Caco-2 (cell line): ENCODE measurements around the gene RTN4RL1. TPM values are rescaled to one million over a fixed set of nuclear protein-coding genes. Genes with fewer than 3 reads are reported as not detected.

Experiments used
- BruUV-seq: library from RNA; stranded (reverse); fragments of 400-500 nt; replicated peaks from 2 replicates; lab custom pipeline; 2021; lab: Mats Ljungman, UMichigan
- CTCF ChIA-PET: fragments of 300-600 bp; sonication (Branson Sonifier 250); formaldehyde crosslinking; loops from one replicate; lab custom pipeline; 2022; ENCODE audit warnings: antibody characterized with exemption; lab: Charles Lee
- POLR2A ChIA-PET: fragments of 300-600 bp; sonication (Branson Sonifier 250); formaldehyde crosslinking; loops from one replicate; lab custom pipeline; 2022; ENCODE audit warnings: antibody characterized with exemption; lab: Charles Lee
- DNase-seq, 2 experiments: peaks; one replicate each; pipeline versions ENCODE4 v3.0.0 to v3.0.0-alpha.2; 2020 to 2022
- H3K27me3 ChIP-seq: replicated peaks from 2 replicates; pipeline ENCODE4 v1.6.0; 2011; ENCODE audit warnings: low read length; ENCODE audit not compliant: control insufficient read depth, insufficient read depth
- H3K36me3 ChIP-seq: 2 replicates; pipeline ENCODE4 v1.5.1; 2011; ENCODE audit warnings: low read length; ENCODE audit not compliant: control insufficient read depth, insufficient read depth
- H3K4me1 ChIP-seq: fragments of 250-450 bp; sonication (Bioruptor Pico); 2 replicates; pipeline ENCODE4 v1.5.1; 2020; ENCODE audit warnings: mild to moderate bottlenecking
- H3K4me3 ChIP-seq: 2 replicates; pipeline ENCODE4 v1.5.1; 2011; ENCODE audit warnings: low read depth, mild to moderate bottlenecking, control low read depth, low read length
- H3K9me3 ChIP-seq: fragments of 250-450 bp; sonication (Bioruptor Pico); 2 replicates; pipeline ENCODE4 v1.5.1; 2020; ENCODE audit warnings: mild to moderate bottlenecking, moderate library complexity
- H3K27ac Mint-ChIP-seq: one replicate; pipeline ENCODE4 v1.8.0; 2022; ENCODE audit warnings: mixed read lengths; ENCODE audit not compliant: unreplicated experiment
- H3K27me3 Mint-ChIP-seq: one replicate; pipeline ENCODE4 v1.8.0; 2022; ENCODE audit warnings: mixed read lengths; ENCODE audit not compliant: insufficient read depth, unreplicated experiment
- H3K36me3 Mint-ChIP-seq: one replicate; pipeline ENCODE4 v1.8.0; 2022; ENCODE audit warnings: mild to moderate bottlenecking, mixed read lengths; ENCODE audit not compliant: insufficient read depth, unreplicated experiment
- H3K4me1 Mint-ChIP-seq: one replicate; pipeline ENCODE4 v1.8.0; 2022; ENCODE audit warnings: low read depth, mixed read lengths; ENCODE audit not compliant: unreplicated experiment
- H3K4me3 Mint-ChIP-seq: one replicate; pipeline ENCODE4 v1.8.0; 2022; ENCODE audit warnings: mild to moderate bottlenecking, moderate library complexity, mixed read lengths; ENCODE audit not compliant: unreplicated experiment
- H3K9me3 Mint-ChIP-seq: one replicate; pipeline ENCODE4 v1.8.0; 2022; ENCODE audit warnings: mixed read lengths; ENCODE audit not compliant: unreplicated experiment
- intact Hi-C: fragments of 100-400 bp; cut with micrococcal nuclease; formaldehyde crosslinking; loops from one replicate; pipeline ENCODE4 v1.10.0; 2022; ENCODE audit not compliant: unreplicated experiment
- total RNA-seq: library from RNA; stranded (reverse); gene quantifications from 2 replicates; pipeline ENCODE4 v1.2.3, GENCODE V29; 2022
- TF ChIP-seq, protein P1 (sequence below), 2 experiments: fragments of 200-600 bp in 1 of 2; IDR thresholded peaks; 1 replicate in 1 of 2; 2 replicates in 1 of 2; pipeline versions ENCODE4 v1.5.1 to v1.8.0; 2011 to 2022; ENCODE audit warnings: antibody characterized with exemption in 1 of 2, control low read depth in 1 of 2, inconsistent platforms in 1 of 2, low read depth in 1 of 2, low read length in 1 of 2, mild to moderate bottlenecking in 1 of 2, moderate library complexity in 1 of 2; ENCODE audit not compliant: insufficient read depth in 1 of 2, severe bottlenecking in 1 of 2, unreplicated experiment in 1 of 2

RTN4RL1 gene
- total RNA-seq, 1 experiment from 2014 or later: 0.54 TPM

DNA sequence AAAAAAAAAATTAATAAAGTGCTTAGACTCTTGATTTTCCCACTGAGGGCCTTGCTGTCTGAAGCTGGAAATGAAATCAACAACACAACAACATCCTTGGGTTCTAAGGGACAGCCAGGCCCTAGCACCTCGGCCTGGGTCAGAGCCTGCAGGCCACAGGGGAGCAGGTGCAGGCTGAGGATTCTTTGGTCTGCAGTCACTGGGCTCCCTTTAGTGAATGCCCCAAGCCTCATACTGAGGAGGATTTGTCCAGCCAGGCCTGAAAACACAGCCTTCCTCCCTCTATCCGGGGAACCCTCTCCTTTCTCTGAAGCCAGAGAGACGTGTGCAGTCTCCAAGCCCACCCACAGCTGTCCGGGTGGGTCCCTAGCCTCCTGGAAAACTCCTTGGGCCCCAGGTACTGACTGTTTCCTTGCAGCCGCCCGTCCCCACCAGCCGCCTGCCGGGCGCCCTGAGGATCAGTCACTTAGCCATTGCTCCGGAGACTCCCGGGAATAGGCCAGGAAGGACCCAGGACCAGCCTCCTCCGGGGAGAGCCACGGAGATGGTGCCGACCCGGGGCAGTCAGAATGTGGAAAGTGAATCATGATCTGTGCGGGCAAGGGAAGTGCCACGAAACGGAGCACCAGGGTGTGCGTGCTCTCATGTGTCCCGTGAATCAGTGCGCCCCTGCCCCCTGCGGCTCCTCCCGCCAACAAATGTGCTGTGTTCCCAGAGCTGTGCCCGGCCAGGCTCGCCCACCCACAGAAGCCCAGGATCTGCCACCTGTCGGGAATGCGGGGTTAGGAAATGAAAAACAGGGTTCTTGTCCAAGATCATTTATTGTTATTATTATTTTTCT, 91.0 kb downstream of the RTN4RL1 start:
- ChIA-PET POLR2A (no interaction called here), CTCF (no interaction called here)
- TF ChIP-seq, protein P1, sequence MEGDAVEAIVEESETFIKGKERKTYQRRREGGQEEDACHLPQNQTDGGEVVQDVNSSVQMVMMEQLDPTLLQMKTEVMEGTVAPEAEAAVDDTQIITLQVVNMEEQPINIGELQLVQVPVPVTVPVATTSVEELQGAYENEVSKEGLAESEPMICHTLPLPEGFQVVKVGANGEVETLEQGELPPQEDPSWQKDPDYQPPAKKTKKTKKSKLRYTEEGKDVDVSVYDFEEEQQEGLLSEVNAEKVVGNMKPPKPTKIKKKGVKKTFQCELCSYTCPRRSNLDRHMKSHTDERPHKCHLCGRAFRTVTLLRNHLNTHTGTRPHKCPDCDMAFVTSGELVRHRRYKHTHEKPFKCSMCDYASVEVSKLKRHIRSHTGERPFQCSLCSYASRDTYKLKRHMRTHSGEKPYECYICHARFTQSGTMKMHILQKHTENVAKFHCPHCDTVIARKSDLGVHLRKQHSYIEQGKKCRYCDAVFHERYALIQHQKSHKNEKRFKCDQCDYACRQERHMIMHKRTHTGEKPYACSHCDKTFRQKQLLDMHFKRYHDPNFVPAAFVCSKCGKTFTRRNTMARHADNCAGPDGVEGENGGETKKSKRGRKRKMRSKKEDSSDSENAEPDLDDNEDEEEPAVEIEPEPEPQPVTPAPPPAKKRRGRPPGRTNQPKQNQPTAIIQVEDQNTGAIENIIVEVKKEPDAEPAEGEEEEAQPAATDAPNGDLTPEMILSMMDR (IDR thresholded peaks at IDR 0.05; ENCODE audit: insufficient read depth in 1 of 2, low read depth in 1 of 2, low read length in 1 of 2, severe bottlenecking in 1 of 2, unreplicated experiment in 1 of 2): no peak
- Histone ChIP-seq H3K36me3 (no peaks in the 10 kb centered on the region), H3K9me3 (no peaks in the 10 kb centered on the region), H3K4me3 (no peak overlapping the region), H3K27me3 (no peaks in the 10 kb centered on the region), H3K4me1 (peaks cover 5% of the 10 kb centered on the region; the same call in 1 of the 2 replicates)
- Mint-ChIP-seq H3K27me3 (no peaks in the 10 kb centered on the region), H3K4me3 (no peak overlapping the region), H3K36me3 (no peaks in the 10 kb centered on the region), H3K27ac (no peak overlapping the region), H3K9me3 (no peaks in the 10 kb centered on the region), H3K4me1 (no peaks in the 10 kb centered on the region)
- no peak for DNase-seq
- BruUV-seq: no TSS peak
- intact Hi-C loops: no loop called here

DNA sequence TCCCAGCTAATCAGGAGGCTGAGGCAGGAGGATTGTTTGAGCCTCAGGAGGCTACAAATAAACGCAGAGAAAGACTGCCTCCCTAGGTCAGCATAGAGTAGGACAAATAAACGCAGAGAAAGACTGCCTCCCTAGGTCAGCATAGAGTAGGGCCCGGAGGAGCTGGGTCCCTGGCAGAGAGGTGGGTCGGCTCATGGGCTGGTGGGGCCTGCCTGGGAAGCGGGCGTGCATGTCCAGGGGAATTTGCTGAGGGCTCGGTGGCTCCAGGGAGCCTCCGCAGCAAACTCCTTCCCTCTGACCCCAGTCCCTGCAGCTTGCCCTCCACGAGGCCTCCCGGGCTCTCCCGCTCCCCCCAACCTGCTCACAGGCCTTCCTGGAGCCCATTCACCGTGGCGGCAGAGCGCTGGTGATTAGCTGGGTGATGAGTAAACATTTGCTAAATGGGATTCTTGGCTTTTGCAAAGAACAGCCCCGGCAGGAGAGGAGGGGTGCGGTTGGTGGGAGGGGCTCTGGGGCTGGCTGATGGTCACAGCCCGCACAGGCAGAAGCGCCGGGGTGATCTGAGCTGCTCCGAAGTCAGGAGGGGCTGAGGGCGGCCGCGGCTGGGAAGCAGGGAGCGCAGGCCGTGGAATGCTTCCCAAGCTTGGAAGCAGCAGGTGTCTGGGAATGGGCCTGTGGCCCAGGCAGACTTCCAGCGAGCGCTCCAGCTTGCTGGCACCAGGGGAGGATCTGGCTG, 93.1 kb downstream of the RTN4RL1 start:
- Histone ChIP-seq H3K4me1 (peaks cover 5% of the 10 kb centered on the region; the same call in 1 of the 2 replicates), H3K9me3 (no peaks in the 10 kb centered on the region), H3K4me3 (no peak overlapping the region), H3K27me3 (no peaks in the 10 kb centered on the region), H3K36me3 (no peaks in the 10 kb centered on the region)
- ChIA-PET CTCF (interaction anchor here (0.6 to 1.2 kb wide), 3 partner anchors 10 to 48 kb away, joined by 4 to 8 read pairs (median 5); no protein-coding TSS in a partner anchor), POLR2A (no interaction called here)
- Mint-ChIP-seq H3K4me1 (no peaks in the 10 kb centered on the region), H3K27ac (no peak overlapping the region), H3K9me3 (no peaks in the 10 kb centered on the region), H3K4me3 (no peak overlapping the region), H3K27me3 (no peaks in the 10 kb centered on the region), H3K36me3 (no peaks in the 10 kb centered on the region)
- peak; percentile 55 to 64 for DNase-seq
- TF ChIP-seq, protein P1 (IDR thresholded peaks at IDR 0.05; ENCODE audit: insufficient read depth in 1 of 2, low read depth in 1 of 2, low read length in 1 of 2, severe bottlenecking in 1 of 2, unreplicated experiment in 1 of 2): no peak
- intact Hi-C loops: no loop called here
- no TSS peak for BruUV-seq

DNA sequence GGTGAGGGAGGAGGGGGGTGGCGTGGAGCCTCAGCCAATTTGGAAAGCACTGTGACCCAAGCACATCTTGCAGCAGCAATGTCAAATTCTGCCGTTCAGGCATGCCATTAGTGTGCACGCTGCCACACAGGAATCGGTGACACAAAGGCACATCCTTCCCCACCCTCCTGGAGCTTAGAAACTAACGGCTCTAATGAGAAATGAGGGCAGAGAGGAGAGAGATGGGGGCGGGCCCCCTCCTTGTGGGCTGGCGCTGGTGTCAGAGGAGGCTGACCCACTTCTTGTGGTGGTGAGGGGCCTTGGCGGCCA, 94.8 kb downstream of the RTN4RL1 start:
- ChIA-PET POLR2A (no interaction called here), CTCF (no interaction called here)
- Mint-ChIP-seq H3K36me3 (no peaks in the 10 kb centered on the region), H3K4me1 (no peaks in the 10 kb centered on the region), H3K9me3 (no peaks in the 10 kb centered on the region), H3K27ac (no peak overlapping the region), H3K27me3 (no peaks in the 10 kb centered on the region), H3K4me3 (no peak overlapping the region)
- intact Hi-C loops: no loop called here
- BruUV-seq: no TSS peak
- TF ChIP-seq, protein P1 (IDR thresholded peaks at IDR 0.05; ENCODE audit: insufficient read depth in 1 of 2, low read depth in 1 of 2, low read length in 1 of 2, severe bottlenecking in 1 of 2, unreplicated experiment in 1 of 2): no peak
- DNase-seq: no peak
- no peaks in the 10 kb centered on the region for H3K9me3 ChIP-seq
- no peaks in the 10 kb centered on the region for H3K36me3 ChIP-seq
- H3K27me3 ChIP-seq: no peaks in the 10 kb centered on the region
- peaks cover 5% of the 10 kb centered on the region; the same call in 1 of the 2 replicates for H3K4me1 ChIP-seq
- no peak overlapping the region for H3K4me3 ChIP-seq
